GM21360 (cell line): ENCODE measurements around the gene SAPCD2.

Source experiments
- ATAC-seq: cut with Tn5 transposase; IDR thresholded peaks from one replicate; pipeline ENCODE4 v1.9.1; 2021; ENCODE audit warnings: mild to moderate bottlenecking, moderate library complexity; ENCODE audit not compliant: unreplicated experiment

SAPCD2 gene

DNA sequence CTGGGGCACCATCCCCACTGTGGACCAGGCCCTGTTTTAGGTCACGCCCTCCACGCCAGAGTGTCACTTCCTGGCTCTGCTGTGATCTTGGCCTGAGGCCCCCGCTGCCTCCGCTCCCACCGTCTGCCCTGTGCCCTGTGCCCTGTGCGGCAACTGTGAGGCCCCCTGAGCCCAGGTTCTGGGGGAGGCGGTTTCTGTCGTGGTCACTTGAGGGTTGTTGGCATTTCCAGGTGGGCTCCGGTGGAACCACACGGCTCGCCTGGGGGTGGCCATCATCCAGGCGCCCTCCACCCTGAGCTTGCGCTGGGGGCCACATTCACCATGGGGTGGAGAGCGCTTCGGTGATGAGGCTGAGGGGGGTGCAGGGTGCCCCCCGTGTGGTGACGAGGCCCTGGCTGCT lies 37.6 kb upstream of the SAPCD2 start:
- no peak for ATAC-seq

DNA sequence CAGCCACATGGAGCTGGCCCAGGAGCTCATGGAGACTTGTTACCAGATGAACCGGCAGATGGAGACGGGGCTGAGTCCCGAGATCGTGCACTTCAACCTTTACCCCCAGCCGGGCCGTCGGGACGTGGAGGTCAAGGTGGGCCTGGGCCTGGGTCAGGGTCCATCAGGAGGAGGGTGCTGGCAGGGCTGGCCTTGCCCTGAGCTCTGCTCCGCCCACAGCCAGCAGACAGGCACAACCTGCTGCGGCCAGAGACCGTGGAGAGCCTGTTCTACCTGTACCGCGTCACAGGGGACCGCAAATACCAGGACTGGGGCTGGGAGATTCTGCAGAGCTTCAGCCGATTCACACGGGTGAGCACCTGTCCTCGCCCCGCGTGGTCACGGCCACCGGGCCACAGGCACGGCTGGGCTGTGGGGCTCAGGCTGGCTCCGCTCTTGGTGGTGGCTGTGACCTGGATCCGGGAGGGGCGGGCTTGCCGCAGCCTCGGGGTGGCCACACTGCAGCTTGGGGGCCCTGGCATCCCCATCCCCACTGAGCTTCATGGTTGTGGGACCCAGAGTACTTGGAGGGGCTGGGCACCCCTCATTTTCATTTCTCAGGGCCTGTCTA lies 37.1 kb upstream of the SAPCD2 start:
- no peak for ATAC-seq

DNA sequence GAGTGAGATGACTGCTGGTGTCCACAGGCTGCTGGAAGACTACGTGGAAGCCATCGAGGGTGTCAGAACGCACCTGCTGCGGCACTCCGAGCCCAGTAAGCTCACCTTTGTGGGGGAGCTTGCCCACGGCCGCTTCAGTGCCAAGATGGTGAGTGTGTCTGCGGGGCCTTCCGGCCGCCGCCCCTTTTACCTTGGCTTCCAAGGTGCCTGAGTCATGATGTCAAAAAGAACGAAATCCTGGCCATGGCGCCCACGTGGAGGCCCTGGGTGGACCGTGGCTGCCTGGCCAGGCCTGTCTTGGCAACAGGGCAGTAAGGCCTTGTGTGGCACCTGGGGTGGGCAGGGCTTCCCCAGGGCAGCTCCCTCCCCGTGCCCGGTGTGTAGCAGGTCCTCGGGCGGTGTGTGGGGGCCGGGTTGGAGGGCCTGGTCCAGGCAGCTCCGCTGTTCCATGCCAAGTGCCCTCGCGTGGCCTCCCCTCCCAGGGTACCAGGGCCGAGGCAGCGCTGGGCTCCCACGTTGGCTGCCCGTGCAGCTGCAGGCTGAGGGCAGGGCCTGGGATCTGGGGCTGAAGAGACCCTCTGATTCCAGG lies 36.4 kb upstream of the SAPCD2 start:
- ATAC-seq: no peak

DNA sequence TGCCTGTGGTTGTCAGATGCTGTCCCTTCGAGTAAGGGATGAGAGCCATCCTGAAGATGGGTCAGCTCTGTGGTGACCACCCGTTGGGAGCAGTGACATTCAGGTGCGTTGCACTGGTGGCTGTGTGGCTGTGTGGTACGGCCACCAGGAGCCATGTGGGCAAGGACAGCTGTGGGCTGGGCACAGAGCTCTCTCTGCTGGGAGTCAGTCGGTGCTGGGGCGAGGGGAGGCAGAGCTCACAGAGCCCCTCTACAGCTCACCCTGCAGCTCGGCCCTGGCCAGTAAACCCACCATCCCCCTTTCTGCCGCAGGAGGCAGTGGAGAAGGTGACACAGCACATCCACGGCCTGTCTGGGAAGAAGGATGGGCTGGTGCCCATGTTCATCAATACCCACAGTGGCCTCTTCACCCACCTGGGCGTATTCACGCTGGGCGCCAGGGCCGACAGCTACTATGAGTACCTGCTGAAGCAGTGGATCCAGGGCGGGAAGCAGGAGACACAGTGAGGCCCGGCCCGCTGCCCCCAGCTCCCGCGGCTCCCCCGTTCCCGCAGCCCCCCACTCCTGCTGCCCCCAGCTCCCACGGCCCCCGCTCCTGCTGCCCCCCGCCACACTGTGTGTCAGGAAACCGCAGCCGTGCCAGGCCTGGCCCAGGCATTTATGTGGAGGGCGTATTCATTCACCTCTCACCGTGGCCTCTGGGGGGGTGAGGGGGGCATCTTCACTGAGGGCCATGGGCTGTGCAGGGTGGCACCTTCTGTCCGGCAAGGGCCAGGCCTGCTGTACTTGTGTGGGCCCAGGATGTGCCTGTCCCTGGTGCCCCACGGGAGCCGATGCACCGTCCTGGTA lies 35.7 kb upstream of the SAPCD2 start:
- ATAC-seq: no peak

DNA sequence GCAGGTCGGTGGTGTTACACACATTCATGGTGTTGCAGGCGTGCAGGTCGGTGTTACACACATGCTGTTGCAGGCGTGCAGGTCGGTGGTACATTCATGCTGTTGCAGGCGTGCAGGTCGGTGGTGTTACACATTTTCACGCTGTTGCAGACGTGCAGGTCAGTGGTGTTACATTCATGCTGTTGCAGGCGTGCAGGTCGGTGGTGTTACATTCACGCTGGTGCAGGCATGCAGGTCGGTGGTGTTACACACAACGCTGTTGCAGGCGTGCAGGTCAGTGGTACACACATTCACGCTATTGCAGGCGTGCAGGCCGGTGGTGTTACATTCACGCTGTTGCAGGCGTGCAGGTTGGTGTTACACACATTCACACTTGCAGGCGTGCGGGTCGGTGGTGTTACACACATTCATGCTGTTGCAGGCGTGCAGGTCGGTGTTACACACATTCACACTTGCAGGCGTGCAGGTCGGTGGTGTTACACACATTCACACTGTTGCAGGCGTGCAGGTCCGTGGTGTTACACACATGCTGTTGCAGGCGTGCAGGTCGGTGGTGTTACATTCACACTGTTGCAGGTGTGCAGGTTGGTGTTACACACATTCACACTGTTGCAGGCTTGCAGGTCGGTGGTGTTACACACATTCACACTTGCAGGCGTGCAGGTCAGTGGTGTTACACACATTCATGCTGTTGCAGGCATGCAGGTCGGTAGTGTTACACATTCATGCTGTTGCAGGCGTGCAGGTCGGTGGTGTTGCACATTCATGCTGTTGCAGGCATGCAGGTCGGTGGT lies 33.0 kb upstream of the SAPCD2 start:
- no peak for ATAC-seq

DNA sequence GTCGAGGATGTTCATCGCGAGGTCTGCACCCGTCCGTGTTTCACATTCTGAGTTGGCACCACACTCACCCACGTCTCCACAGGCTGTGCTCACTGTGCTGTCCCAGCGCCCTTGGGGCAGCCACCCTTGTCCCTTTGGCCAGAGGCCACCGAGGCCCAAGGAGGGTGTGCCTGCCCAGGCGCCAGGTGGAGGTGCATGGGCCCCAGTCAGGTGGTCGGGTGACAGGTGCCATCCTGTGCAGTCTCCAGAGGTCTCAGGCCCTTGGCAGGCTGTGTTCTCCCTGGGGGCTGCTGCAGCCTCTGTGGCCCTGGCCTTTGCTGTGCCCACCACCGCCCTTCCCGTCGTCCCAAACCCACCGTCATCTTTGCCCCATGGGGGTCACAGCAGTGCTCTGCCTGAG lies 28.9 kb upstream of the SAPCD2 start:
- no peak for ATAC-seq

DNA sequence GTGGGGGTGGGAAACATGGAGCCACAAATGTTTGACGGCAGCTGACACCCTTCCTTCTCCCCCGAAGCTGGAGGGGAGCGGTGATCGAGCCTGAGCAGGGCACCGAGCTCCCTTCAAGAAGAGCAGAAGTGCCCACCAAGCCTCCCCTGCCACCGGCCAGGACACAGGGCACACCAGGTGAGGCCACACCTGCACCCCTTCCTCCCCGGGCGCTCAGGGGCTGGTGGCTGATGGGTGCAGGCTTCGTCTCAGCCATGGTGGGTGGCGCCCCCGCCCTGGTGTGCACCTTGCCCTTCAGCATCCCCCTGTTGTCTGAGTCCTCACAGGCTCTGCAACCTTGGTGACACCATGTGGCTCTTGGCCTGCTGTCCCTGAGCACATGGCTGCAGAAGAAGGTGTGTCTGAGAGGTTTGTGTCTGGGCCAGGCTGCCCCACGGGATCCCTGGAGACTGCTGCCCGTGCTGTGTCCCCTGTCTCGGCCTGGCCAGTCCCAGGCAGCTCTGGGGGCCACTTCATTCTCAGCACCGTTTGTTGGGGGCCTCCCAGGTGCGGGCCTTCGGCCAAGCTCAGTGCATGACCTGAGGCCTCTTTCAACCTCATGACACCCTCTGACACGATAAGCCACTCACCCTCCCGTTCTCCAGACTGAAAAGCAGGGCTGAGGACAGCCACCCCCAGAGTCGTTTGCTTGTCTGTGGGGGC lies 27.6 kb upstream of the SAPCD2 start:
- ATAC-seq: no peak

DNA sequence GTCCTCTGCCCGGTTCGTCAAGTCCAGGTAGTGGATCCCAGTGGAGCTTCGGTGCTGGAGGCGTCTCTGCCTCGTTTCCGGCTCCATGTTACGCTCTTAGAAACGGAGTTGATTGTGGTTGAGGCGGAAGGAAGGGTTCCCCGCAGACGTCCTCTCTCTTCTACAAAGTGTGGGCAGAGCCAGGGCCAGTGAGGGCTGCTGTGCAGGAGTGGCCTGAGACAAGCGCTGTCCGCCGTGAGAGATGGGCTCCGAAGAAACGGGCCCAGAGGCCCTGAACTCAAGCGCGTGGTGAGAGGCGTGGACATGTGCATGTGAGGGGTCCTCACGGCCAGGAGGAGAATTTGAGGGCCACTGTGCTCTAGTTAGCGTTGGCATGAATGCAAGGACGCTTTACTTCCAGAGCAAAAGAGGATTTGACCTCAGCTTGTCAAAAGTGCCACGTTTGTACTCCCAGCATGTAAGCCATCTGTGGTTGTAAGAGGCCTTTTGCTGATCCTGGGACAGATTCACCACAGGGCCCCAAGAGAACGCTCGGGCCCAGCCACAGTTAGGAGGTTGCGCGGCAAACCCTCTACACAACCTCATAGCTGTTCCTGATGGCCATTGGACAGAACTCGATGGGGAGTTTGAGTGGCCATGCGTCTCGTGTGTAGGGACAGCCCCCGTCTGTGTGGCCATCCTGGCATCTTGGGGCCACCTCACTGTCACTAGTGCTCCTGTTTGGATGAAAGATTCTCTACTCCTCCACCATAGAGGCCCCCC lies 26.6 kb upstream of the SAPCD2 start:
- no peak for ATAC-seq

DNA sequence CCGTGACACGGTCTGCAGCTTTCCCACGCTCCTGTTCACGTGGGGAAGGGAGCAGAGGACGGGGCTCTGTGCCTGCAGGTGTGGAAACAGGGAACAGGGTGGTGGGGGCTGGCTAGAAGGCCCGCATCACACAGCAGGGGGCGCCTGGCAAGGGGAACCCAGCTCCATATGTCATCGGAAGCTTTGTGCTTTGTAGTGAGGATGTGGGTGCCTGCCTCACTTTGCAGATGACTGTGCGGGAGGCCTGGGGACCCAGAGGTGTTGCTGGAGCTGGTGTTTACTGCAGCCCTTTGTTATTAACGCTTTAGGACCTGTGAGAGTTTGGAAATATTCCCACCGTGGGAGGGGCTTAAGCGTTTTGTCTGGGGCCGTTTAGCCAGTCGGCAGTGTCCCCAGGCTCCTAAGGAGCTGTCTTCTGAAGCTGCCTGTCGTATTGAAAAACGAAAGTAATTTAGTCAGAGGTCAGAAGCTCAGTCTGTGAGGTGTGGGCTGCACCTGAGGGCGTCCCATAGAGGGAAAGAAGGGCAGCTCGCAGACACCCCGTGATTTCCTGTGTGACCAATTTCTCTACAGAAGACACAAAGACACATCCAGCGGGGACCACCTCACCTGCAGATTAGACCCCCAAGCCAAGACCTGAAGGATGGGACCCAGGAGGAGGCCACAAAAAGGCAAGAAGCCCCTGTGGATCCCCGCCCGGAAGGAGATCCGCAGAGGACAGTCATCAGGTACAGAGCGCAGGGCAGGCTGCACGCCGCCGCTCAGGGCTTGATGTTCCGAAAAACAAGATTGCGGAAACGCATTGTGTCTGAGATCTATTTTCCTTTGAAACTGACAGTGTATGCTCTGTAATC lies 25.5 kb upstream of the SAPCD2 start:
- ATAC-seq: no peak

DNA sequence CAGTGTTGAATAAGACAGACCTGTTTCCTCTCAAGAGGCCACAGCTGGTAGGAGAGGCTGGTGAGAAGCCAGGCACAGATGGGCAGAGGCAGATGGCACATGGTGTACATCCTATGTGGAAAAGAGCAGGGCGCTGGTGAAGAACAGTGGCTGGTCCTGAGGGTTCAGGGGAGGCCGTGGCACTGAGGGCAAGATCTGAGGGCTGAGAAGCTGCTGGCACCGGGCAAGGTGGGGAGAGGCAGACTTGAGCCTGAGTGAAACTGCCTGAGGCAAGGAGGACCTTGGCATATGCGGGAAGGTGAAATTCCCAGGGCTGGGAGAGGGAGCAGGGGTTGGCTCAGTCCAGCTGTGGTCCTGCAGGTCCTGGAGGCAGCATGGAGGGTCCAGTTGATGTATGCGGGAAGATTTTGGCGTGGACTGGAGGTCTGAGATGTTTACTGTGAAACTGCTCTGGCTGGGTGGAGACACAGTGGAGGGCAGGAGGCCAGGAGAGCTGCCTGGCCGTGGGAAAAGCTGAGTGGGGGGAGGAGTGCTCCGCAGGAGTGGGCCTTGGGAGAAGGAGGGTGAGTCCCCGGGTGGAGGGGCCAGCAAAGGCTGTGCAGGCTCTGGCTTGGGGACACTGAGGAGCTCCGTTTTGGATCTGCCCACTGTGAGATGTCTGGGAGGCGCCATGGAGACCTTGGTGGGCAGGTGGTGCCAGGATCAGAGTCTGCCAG lies 19.0 kb upstream of the SAPCD2 start:
- no peak for ATAC-seq

DNA sequence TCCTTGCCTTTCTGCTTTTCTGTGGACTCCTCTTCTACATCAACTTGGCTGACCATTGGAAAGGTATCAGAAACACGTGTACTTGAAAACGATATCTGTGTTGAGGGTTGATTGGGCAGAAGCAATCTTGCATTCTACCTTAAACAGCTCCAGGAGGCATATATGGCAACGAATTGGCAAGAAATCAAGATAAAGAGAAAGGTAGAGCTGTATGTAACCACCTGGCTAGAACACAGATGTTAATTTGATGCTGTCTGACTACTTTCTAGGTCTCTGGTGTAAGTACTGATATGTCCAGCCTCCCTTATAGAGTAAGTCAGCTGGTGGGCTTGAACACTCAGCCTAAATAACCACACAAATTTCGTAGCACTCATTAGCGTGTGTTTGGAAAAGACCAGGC lies 17.8 kb upstream of the SAPCD2 start:
- ATAC-seq: no peak

DNA sequence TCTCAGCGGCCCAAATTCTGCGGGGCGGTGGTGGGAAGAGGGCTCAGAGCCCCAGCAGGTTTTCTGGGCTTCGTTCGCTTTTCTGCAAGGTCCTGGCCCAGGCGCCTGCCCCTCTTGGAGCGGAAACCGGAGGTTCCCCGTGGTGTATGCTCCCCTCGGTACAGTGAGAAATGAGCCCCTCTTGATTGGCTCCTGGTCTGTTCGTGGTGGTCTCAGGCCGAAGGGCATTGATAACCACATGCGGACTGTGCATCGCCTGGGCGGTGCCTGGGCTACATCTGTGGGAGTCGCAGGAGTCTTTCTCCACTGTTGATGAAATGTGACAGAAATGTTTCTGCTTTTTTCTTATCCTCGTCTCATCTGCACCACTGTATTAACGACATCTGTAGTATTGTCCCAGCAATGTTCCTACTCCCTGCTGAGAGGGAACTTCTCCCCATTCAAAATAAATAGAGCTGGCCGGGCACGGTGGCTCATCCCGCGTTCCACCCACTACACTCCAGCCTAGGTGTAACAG lies 17.1 kb upstream of the SAPCD2 start:
- peak; percentile 1 for ATAC-seq

DNA sequence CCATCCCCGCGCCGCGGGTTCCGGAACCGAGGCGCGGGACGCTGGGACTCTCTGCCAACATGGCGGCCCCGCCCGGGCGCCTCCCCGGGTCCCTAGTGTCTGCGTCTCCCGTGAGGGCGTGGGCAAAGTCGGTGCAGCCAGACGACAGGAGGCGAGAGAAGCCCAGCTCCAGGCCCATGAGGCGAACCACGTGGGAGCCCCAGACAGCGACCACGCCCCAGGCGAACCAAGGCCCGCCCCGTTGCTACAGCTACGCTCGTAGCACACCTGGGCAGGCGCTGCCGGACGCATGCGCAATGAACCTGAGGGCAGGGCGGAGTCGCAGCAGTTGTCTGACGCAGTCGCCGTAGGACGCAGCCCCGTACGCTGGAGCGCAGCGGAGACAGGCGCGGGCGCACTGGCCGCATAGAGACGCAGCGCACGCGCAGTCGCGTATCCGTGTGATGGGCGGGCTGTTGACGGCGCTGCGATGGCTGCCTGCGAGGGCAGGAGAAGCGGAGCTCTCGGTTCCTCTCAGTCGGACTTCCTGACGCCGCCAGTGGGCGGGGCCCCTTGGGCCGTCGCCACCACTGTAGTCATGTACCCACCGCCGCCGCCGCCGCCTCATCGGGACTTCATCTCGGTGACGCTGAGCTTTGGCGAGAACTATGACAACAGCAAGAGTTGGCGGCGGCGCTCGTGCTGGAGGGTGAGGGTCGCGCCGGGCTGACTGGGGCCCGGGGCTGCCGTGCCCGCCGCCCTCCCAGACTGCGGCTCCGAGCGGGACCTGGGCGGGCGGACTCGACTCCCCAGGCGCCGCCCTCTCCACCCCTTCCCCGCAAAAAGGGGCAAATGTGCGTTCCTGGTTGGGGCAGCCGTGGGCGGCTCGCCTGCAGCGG lies 16.4 kb upstream of the SAPCD2 start, which contains the start of gene MAN1B1:
Gene MAN1B1 (plus strand): TSS at position 455 of the 878 bp plus-strand sequence. CDS start 15 bp downstream, at position 470.
- peak; percentile 68 for ATAC-seq

DNA sequence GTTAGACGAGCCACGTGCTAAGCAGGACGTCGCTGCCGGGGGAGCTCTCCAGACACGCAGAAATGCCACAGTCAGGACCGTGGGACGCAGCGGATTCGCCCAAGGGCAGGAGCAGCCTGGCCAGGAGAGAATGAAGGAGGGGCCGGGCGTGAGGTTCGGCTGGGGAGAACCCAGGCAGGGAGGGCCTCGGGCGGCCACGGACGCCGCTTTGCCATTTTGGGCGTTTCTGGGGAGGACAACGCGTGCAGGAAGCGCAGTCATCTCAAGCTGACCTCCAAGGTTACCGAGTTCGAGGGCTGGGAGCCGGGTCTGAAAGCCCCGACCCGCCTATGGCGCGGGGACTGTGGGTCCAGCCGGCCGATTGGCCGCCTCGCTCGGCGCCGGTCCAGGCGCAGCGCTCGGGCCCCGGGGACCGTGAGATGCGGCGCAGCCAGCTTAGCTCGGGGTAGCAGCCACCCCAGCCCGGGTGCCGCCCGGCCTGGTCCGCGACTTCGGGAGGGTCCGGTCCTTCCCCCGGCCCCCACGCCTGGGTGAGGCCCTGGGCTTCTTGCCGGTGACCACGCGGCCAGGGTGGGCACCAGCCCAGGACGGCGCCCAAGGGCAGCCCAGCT lies 15.7 kb upstream of the SAPCD2 start:
- no peak for ATAC-seq

DNA sequence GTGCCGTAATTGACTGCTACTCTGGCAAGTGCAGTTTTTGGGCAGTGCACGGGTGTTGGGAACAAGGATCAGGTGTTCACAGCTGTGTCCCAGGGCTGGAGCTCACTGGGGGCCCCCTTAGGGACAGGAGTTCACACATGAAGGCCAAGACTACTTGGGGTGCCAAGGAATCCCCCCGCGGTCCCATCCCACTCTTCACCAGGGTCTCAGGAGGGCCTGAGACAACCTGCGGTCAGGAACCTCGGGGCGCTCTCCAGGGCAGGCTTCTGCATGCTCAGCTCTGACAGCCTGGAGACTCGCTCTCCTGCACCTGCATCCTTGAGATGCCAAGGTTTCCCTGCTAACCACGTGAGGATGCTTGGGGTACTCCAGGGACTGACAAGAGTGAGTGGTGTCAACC lies 14.2 kb upstream of the SAPCD2 start:
- no peak for ATAC-seq

DNA sequence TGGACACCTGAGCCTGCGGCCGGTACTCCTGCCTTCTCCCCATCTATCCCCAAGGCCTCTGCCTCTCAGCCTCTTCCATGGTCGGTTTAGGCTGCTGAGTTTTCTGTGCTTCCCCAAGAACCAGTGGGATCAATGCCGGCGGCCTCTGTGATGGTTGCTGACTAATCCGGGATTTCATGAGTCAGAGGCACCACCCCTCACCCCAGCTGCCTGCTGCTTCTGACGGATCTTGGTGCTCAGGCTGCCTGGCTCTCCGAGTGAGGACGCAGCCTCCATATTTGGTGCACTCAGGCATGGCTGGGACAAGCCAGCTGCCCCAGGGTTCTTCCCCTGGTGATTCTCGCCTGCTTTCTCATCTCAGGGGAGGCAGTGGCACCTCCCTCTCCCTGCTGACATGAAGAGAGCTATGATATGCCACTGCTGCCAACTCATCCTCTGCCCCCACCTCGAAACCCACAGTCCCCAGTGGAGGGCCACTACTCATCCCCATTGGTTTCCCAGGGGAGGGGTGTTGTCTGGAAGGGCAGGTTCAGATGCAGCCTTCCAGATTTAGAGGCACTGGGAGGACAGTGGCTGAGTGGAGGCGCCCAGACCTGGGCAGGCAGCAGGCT lies 13.1 kb upstream of the SAPCD2 start:
- ATAC-seq: no peak
